Immature natural killer cell (primary cell): ENCODE results near the gene CTDNEP1. TPM values are rescaled to one million over a fixed set of nuclear protein-coding genes. Genes with fewer than 3 reads are reported as not detected.

Experiments used
- DNase-seq, 3 donors: peaks; one replicate each; pipeline ENCODE4 v3.0.0; 2022; ENCODE audit warnings: mixed read lengths in 1 of 3
- H3K27ac Mint-ChIP-seq, 6 donors: one replicate each; pipeline ENCODE4 v1.8.0; 2020; ENCODE audit warnings: mixed read lengths in 6 of 6, mild to moderate bottlenecking in 5 of 6, inconsistent platforms in 4 of 6, moderate library complexity in 3 of 6
- H3K27me3 Mint-ChIP-seq, 3 donors: one replicate each; pipeline ENCODE4 v1.8.0; 2020 to 2021; ENCODE audit warnings: low read depth in 3 of 3, mild to moderate bottlenecking in 3 of 3, mixed read lengths in 3 of 3, moderate library complexity in 3 of 3, inconsistent platforms in 1 of 3
- H3K36me3 Mint-ChIP-seq, 3 donors: one replicate each; pipeline ENCODE4 v1.8.0; 2020; ENCODE audit warnings: mixed read lengths in 3 of 3, inconsistent platforms in 2 of 3, mild to moderate bottlenecking in 2 of 3
- H3K4me1 Mint-ChIP-seq, 2 donors: one replicate each; pipeline ENCODE4 v1.8.0; 2020; ENCODE audit warnings: inconsistent platforms in 2 of 2, mild to moderate bottlenecking in 2 of 2, mixed read lengths in 2 of 2, moderate library complexity in 1 of 2
- H3K4me3 Mint-ChIP-seq, 5 donors: one replicate each; pipeline ENCODE4 v1.8.0; 2020; ENCODE audit warnings: mild to moderate bottlenecking in 5 of 5, mixed read lengths in 5 of 5, inconsistent platforms in 3 of 5, moderate library complexity in 3 of 5
- H3K9me3 Mint-ChIP-seq, 6 donors: one replicate each; pipeline ENCODE4 v1.8.0; 2020; ENCODE audit warnings: mild to moderate bottlenecking in 6 of 6, mixed read lengths in 6 of 6, inconsistent platforms in 4 of 6, moderate library complexity in 3 of 6
- polyA plus RNA-seq, 3 donors: library from polyadenylated mRNA; unstranded; fragments of 300-500 nt; fragmentation: Illumina TruSeq; gene quantifications; one replicate each; pipeline ENCODE4 v1.2.3, GENCODE V29; 2021

The CTDNEP1 gene
- polyA plus RNA-seq, 3 donors from 2014 or later, result 33.2 to 61.1 (median 57.8) TPM

DNA sequence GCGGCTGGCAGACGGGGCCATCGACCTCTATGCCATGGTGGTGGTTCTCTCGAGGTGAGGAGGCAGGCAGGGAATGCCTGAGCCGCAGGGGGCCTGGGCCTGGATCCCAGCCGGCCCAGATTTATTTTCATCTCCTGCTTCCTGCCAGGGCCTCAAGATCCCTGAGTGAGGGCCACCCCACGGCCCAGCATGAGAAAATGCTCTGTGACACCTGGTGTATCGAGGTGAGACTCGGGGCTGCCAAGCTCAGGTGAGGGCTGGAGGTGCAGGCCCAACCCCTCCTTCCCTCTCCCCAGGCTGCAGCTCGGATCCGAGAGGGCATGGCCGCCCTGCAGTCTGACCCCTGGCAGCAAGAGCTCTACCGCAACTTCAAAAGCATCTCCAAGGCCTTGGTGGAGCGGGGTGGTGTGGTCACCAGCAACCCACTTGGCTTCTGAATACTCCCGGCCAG, 26.8 kb downstream of the CTDNEP1 start:
- DNase-seq, result no peak
- Mint-ChIP-seq H3K27ac (no peak overlapping the region), H3K9me3 (no peaks in the 10 kb centered on the region), H3K4me3 (no peak overlapping the region), H3K27me3 (peaks cover 0 to 3% (median 0%) of the 10 kb centered on the region in 3 donors), H3K36me3 (peaks cover 7 to 14% (median 10%) of the 10 kb centered on the region in 3 donors), H3K4me1 (peaks cover 17 to 19% of the 10 kb centered on the region in 2 donors)

DNA sequence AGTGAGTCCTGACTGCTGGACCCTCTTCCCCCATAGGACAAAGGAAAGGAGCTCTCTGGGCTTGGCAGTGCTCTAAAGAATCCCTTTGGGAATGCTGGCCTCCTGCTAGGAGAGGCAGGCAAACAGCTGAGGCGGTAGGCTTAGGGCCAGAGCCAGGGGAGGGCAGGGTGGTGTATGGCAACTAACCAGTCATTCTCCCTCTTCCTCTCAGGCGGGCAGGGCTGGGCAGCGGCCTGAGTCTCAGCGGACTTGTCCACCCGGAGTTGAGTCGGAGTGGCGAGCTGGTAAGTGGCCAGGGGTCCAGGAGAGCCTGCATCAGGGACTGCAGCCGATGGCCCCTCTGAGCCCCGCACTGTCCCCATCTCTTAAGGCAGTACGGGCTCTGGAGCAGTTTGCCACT, 27.4 kb downstream of the CTDNEP1 start:
- Mint-ChIP-seq H3K4me3 (no peak overlapping the region), H3K9me3 (no peaks in the 10 kb centered on the region), H3K27ac (peak overlapping the region in 1 of 6 donors; percentile 59), H3K4me1 (peaks cover 22 to 25% of the 10 kb centered on the region in 2 donors), H3K36me3 (peaks cover 7 to 14% (median 10%) of the 10 kb centered on the region in 3 donors), H3K27me3 (peaks cover 0 to 3% (median 2%) of the 10 kb centered on the region in 3 donors)
- no peak for DNase-seq

DNA sequence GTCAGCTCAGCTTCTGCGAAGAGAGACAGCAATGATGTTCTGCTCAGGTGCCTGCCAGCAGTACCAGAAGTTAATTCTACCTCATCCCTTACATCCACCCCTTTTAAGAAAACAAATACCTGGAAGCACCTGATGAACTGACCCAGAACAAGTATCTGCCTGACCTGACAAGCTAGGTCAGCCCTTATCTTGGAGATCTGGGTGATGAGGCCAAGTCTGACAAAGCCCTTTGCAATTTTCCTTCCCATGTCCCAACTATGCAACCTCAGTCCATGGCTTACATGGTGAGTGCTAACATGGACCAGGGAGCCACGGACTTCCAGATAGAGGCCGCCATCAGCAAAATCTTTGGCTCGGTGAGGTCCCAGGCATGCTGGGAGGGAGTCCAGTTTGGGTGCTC, 28.2 kb downstream of the CTDNEP1 start:
- Mint-ChIP-seq H3K36me3 (peaks cover 7 to 14% (median 10%) of the 10 kb centered on the region in 3 donors), H3K27ac (no peak overlapping the region)

DNA sequence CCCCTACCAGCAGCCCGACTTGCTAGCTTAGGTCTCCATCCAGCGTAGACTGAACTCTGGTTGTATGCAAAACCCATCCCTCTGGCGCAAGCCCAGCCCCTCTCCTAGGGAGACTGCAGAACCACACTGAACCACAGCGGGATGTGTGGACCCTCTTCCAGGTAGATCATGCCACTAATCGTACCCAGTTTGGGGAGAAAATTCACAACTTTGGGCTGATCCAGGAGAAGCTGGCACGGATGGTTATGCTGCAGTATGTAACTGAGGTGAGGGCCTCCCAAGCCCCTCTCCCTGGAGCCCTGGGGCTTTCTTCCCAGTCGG, 28.6 kb downstream of the CTDNEP1 start:
- Mint-ChIP-seq H3K27me3 (peaks cover 0 to 3% (median 2%) of the 10 kb centered on the region in 3 donors), H3K4me3 (no peak overlapping the region), H3K27ac (no peak overlapping the region), H3K9me3 (no peaks in the 10 kb centered on the region), H3K4me1 (peaks cover 27 to 28% of the 10 kb centered on the region in 2 donors), H3K36me3 (peaks cover 4 to 10% (median 6%) of the 10 kb centered on the region in 3 donors)
- DNase-seq, result no peak

More for the DNA sequence above, 28.2 kb downstream of the CTDNEP1 start:
- DNase-seq, result no peak
- Mint-ChIP-seq H3K4me3 (no peak overlapping the region), H3K27me3 (peaks cover 0 to 3% (median 2%) of the 10 kb centered on the region in 3 donors), H3K9me3 (no peaks in the 10 kb centered on the region), H3K4me1 (peaks cover 27 to 28% of the 10 kb centered on the region in 2 donors)

DNA sequence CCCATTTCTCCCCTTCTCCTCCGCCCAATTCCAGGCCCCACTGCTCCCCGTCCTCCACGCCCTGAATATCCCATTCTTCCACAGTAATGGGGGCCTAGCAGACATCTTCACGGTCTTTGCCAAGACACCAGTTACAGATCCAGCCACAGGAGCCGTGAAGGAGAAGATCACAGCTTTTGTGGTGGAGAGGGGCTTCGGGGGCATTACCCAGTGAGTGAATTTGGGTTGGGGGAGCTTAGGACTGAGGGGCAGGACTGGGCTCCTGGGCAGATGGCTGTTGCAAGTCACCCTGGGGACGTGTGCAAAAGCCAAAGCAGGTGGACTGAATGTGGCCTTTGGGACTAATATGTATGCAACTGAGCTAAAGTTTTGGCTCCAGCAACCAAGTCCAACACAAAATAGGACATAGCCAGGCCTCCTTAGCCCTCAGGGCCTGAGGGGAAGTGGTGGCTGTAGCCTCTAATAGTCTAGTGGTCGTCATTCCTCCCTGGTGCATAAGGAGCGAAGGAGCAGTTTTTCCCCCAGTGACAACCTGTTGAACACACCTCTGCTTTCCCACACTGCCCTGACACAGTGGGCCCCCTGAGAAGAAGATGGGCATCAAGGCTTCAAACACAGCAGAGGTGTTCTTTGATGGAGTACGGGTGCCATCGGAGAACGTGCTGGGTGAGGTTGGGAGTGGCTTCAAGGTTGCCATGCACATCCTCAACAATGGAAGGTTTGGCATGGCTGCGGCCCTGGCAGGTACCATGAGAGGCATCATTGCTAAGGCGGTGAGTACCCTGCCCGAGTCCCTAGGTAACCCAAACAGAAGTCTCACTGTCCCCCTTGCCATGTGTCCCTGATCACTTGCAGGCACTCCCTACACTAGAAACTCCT, 29.2 kb downstream of the CTDNEP1 start:
- H3K4me3 Mint-ChIP-seq, result peak overlapping the region in 2 of 5 donors; percentile 24 to 33
- peaks cover 28% of the 10 kb centered on the region in 2 donors for H3K4me1 Mint-ChIP-seq
- H3K27me3 Mint-ChIP-seq, result peaks cover 0 to 3% (median 3%) of the 10 kb centered on the region in 3 donors
- H3K36me3 Mint-ChIP-seq, result peaks cover 4 to 8% (median 5%) of the 10 kb centered on the region in 3 donors
- no peak for DNase-seq
- H3K27ac Mint-ChIP-seq, result peak overlapping the region in 2 of 6 donors; percentile 34 to 90
- H3K9me3 Mint-ChIP-seq, result no peaks in the 10 kb centered on the region

DNA sequence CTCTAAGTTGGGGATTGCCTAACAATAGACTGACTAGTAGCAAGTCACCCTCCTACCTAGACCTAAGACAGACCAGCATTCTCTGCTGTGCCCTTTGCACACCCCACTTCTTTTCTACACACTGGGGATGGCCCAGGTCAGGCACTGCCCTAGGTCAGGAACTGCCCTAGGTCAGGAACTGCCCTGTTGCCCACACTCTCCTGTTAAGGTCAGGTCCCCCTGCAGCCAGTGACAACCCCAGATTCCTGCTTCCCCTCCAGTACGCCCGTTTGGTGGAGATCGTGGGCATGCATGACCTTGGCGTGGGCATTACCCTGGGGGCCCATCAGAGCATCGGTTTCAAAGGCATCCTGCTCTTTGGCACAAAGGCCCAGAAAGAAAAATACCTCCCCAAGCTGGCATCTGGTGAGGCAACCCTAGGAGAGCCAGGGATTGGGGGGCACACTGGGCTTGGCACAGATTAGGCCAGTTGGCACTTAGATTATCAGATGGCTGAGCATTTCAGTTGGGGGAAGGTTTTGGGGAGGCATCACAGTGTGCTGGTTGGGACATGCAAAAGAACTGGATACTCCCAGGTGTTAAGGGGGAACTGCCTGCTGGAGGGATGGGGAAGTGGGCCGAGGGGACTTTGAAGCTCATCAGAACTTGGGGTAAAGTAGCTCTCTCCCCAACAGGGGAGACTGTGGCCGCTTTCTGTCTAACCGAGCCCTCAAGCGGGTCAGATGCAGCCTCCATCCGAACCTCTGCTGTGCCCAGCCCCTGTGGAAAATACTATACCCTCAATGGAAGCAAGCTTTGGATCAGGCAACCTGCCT, 30.0 kb downstream of the CTDNEP1 start:
- H3K9me3 Mint-ChIP-seq, result no peaks in the 10 kb centered on the region
- H3K4me1 Mint-ChIP-seq, result peaks cover 32% of the 10 kb centered on the region in 2 donors

DNA sequence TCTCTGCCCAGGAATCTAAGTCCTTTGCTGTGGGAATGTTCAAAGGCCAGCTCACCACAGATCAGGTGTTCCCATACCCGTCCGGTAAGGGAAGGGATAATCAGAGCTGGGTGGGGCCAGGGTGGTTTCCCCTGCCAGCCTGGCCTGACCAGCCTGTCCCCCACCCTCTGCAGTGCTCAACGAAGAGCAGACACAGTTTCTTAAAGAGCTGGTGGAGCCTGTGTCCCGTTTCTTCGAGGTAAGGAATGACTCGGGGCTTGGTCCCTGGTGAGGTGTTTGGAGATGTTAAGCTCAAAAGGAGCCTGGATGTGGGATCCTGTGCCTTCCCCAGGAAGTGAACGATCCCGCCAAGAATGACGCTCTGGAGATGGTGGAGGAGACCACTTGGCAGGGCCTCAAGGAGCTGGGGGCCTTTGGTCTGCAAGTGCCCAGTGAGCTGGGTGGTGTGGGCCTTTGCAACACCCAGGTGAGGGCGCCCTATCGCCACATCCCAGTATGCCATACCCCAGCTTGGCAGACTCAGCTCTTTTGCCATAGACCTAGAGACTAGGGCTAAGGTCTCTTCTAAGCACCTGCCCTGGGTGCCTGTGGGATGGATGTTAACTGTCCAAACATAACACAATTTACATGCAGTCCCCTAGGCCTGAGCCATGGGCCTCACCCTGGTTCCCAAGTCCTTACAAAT, 30.8 kb downstream of the CTDNEP1 start:
- peak overlapping the region; percentile 89 to 95 (median 90) for H3K27ac Mint-ChIP-seq
- DNase-seq, result peak; percentile 35 to 47 (median 46)
- H3K36me3 Mint-ChIP-seq, result peaks cover 4 to 8% (median 5%) of the 10 kb centered on the region in 3 donors
- H3K4me3 Mint-ChIP-seq, result peak overlapping the region; percentile 89 to 97 (median 91)
- H3K4me1 Mint-ChIP-seq, result peaks cover 34 to 38% of the 10 kb centered on the region in 2 donors
- H3K9me3 Mint-ChIP-seq, result no peaks in the 10 kb centered on the region
- H3K27me3 Mint-ChIP-seq, result peaks cover 0 to 7% (median 0%) of the 10 kb centered on the region in 3 donors

More for the DNA sequence above, 30.0 kb downstream of the CTDNEP1 start:
- Mint-ChIP-seq H3K27ac (peak overlapping the region; percentile 83 to 95 (median 90)), H3K36me3 (peaks cover 4 to 8% (median 5%) of the 10 kb centered on the region in 3 donors), H3K4me3 (peak overlapping the region; percentile 60 to 93 (median 90)), H3K27me3 (peaks cover 0 to 5% (median 3%) of the 10 kb centered on the region in 3 donors)
- no peak for DNase-seq

DNA sequence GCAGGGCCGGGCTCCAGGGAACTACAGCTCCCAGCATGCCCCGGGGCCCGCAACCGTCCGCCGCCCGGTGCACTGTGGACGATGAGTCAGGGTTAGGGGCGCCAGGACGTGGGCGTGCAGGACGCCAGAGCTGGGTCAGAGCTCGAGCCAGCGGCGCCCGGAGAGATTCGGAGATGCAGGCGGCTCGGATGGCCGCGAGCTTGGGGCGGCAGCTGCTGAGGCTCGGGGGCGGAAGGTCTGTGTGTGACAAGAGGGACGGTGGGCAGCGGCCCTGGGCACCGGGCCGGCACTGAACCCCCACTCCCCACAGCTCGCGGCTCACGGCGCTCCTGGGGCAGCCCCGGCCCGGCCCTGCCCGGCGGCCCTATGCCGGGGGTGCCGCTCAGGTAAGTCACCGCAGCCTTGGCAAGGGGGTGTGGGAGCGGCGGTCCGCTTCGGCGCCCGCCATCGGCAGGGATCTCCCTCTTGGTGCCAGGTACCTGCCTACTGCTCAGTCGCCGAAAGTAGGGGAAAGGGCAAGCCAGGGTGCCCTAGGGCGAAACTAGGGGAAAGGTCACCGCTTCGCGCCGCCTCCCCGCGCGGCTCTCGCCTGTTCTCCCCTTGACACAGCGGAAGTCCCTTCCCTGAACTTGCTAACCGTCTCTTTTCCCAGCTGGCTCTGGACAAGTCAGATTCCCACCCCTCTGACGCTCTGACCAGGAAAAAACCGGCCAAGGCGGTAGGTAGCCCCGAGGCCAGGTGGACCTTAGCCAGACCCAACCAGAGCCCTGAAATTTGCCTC, 31.5 kb downstream of the CTDNEP1 start, which contains the start of the genes ACADVL and DLG4:
TSS of gene ACADVL (plus strand) at position 127 of the 781 bp plus-strand sequence. CDS start at position 174, 47 bp downstream.
TSS of gene DLG4 (minus strand) at position 25 of the 781 bp plus-strand sequence.
- Mint-ChIP-seq H3K4me1 (peaks cover 38 to 41% of the 10 kb centered on the region in 2 donors), H3K4me3 (peak within 1 kb of the TSS; percentile 89 to 97 (median 91)), H3K36me3 (peaks cover 4 to 8% (median 5%) of the 10 kb centered on the region in 3 donors), H3K27me3 (peaks cover 0 to 7% (median 0%) of the 10 kb centered on the region in 3 donors), H3K27ac (peak within 1 kb of the TSS; percentile 90 to 99 (median 98)), H3K9me3 (no peaks in the 10 kb centered on the region)
- peak; percentile 73 to 76 (median 74) for DNase-seq

DNA sequence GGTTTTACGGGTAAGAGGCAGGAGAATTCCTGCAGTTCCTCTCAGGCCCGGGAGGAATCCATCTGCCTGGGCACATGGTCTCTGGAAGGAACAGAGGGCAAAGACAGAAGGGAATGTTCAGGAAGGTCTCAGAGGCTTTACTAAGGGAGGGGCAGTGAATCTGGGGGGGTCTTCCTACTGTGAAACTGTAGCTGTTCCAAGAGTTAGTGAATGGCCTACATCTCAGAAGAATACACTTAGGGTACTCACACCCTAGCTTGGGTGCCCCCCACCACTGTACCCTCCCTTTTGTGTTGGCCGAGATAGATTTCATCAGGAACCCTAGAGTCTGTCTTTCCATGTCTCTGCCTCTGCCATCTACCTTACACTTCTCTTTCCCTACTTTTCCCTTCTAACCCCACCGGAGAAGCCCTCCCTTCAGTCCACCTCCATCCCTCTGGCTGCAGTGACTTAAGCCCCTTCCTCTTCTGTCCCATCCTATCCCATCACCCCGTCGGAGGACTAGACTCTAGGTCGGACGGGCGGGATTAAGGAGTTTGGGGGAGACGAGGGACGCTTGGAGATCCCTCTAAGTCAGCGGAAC, 32.2 kb downstream of the CTDNEP1 start:
- peaks cover 4 to 8% (median 5%) of the 10 kb centered on the region in 3 donors for H3K36me3 Mint-ChIP-seq

DNA sequence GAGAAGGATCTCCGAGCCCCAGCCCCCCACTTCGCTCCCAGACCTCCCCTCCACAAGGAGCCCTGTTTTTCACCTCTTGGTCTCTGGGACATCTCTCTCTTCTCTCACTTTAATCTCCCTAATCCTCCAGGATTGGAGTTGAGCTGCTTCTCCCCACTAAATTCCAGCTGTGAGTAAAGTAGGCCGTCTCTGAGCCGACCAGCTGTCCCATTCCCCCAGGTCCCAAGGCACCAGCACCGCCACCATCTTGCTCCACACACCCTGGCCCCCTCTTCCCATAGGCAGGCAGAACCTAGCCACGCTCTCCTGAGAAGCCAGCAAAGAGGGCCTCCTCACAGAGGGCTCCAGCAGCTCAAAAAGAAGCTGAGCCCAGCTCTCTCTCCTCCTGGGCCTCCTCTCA, 32.8 kb downstream of the CTDNEP1 start:
- Mint-ChIP-seq H3K27ac (peak overlapping the region in 4 of 6 donors; percentile 70 to 98 (median 98)), H3K4me1 (peaks cover 50 to 53% of the 10 kb centered on the region in 2 donors), H3K9me3 (no peaks in the 10 kb centered on the region), H3K4me3 (peak overlapping the region; percentile 48 to 93 (median 90)), H3K36me3 (peaks cover under 1 to 5% (median 5%) of the 10 kb centered on the region in 3 donors), H3K27me3 (peaks cover 9 to 15% (median 11%) of the 10 kb centered on the region in 3 donors)
- DNase-seq, result no peak

More for the DNA sequence above, 32.2 kb downstream of the CTDNEP1 start:
- Mint-ChIP-seq H3K9me3 (no peaks in the 10 kb centered on the region), H3K27ac (peak overlapping the region; percentile 90 to 99 (median 98)), H3K4me1 (peaks cover 44 to 48% of the 10 kb centered on the region in 2 donors), H3K4me3 (peak overlapping the region; percentile 89 to 97 (median 91)), H3K27me3 (peaks cover 3 to 11% (median 6%) of the 10 kb centered on the region in 3 donors)
- no peak for DNase-seq

DNA sequence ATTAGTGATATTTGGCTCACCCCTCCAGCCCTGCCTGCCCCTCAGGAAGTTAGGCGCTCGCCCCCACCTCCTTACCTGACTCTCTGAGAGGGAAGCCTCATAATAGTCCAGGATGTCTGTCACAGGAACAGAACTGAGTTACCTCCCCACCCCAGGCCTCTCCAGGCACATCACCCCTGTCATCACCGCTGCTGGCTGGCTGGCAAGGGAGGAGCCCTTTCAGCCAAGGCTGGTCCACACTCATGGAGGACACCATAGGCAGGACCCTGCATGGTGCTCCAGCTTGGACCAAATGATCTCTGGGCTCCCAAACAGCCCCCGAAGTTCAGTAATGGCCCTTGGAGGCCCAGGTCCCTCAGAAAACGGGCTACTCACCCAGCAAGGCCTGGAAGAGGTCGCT, 33.4 kb downstream of the CTDNEP1 start:
- H3K27ac Mint-ChIP-seq, result peak overlapping the region in 1 of 6 donors; percentile 4
- H3K27me3 Mint-ChIP-seq, result peaks cover 12 to 21% (median 14%) of the 10 kb centered on the region in 3 donors
- H3K9me3 Mint-ChIP-seq, result no peaks in the 10 kb centered on the region
- peaks cover 56 to 58% of the 10 kb centered on the region in 2 donors for H3K4me1 Mint-ChIP-seq
- no peaks in the 10 kb centered on the region for H3K36me3 Mint-ChIP-seq
- peak overlapping the region in 3 of 5 donors; percentile 21 to 50 (median 42) for H3K4me3 Mint-ChIP-seq
- DNase-seq, result no peak
